NCI-H2196 (cell line): Measurements from ENCODE around the gene COQ9.

Experiments used
- DNase-seq: peaks from one replicate; lab custom pipeline; 2025; ENCODE audit not compliant: unreplicated experiment; lab: John Stamatoyannopoulos, UW

Gene COQ9

GRCh38 chr16:57471852-57472664, 24.8 kb downstream of the COQ9 start:
- no peak for DNase-seq

- DNase-seq = no peak
Measured at GRCh38 chr16:57472665-57473060, 25.4 kb downstream of the COQ9 start.

GRCh38 chr16:57473176-57473840, 26.0 kb downstream of the COQ9 start:
- DNase-seq = no peak

GRCh38 chr16:57473906-57474305, 26.6 kb downstream of the COQ9 start:
- no peak for DNase-seq

GRCh38 chr16:57474671-57475661, 27.7 kb downstream of the COQ9 start:
- no peak for DNase-seq

GRCh38 chr16:57475711-57476339, 28.5 kb downstream of the COQ9 start:
- DNase-seq = no peak

- no peak for DNase-seq
Measured at GRCh38 chr16:57476546-57477410, 29.5 kb downstream of the COQ9 start.

- DNase-seq = no peak
Measured at GRCh38 chr16:57477531-57478202, 30.4 kb downstream of the COQ9 start.

GRCh38 chr16:57478396-57479204, 31.3 kb downstream of the COQ9 start:
- no peak for DNase-seq

- DNase-seq = no peak
Measured at GRCh38 chr16:57479205-57479975, 32.1 kb downstream of the COQ9 start.

GRCh38 chr16:57479976-57480753, 32.9 kb downstream of the COQ9 start:
- DNase-seq = no peak

- DNase-seq = no peak
Measured at GRCh38 chr16:57480754-57481230, 33.5 kb downstream of the COQ9 start.

- DNase-seq = no peak
Measured at GRCh38 chr16:57481421-57481820, 34.1 kb downstream of the COQ9 start.

- no peak for DNase-seq
Measured at GRCh38 chr16:57482845-57483545, 35.7 kb downstream of the COQ9 start.

GRCh38 chr16:57483725-57484514, 36.6 kb downstream of the COQ9 start:
- DNase-seq = no peak
